ENCODE results near the gene PFDN4. TPM values are rescaled to one million over a fixed set of nuclear protein-coding genes. Genes with fewer than 3 reads are reported as not detected.
A peak's percentile ranks its signal among the peaks of the same experiment; 100 is the strongest.

The PFDN4 gene
- total RNA-seq, 1 donor from 2014 or later, result 116 TPM

- H3K4me3 ChIP-seq (ENCODE audit: low read depth, low read length), result no peak overlapping the region
- TF ChIP-seq CTCF (conservative IDR thresholded peaks at IDR 0.05; ENCODE audit: low read depth, low read length), result no peak
- no peak for DNase-seq (ENCODE audit: low read depth)
Observed at GRCh38 chr20:54168961-54169862, 38.7 kb upstream of the PFDN4 start.

- no peak for TF ChIP-seq CTCF (conservative IDR thresholded peaks at IDR 0.05; ENCODE audit: low read depth, low read length)
- no peak for DNase-seq (ENCODE audit: low read depth)
- H3K4me3 ChIP-seq (ENCODE audit: low read depth, low read length), result no peak overlapping the region
Observed at GRCh38 chr20:54170026-54170471, 37.8 kb upstream of the PFDN4 start.

GRCh38 chr20:54170963-54171362 lies 36.9 kb upstream of the PFDN4 start:
- no peak overlapping the region for H3K4me3 ChIP-seq (ENCODE audit: low read depth, low read length)
- DNase-seq (ENCODE audit: low read depth), result no peak

GRCh38 chr20:54172532-54172855 lies 35.4 kb upstream of the PFDN4 start:
- H3K4me3 ChIP-seq (ENCODE audit: low read depth, low read length), result peak overlapping the region; percentile 45
- no peak for TF ChIP-seq CTCF (conservative IDR thresholded peaks at IDR 0.05; ENCODE audit: low read depth, low read length)
- no peak for DNase-seq (ENCODE audit: low read depth)

More at GRCh38 chr20:54170963-54171362, 36.9 kb upstream of the PFDN4 start:
- no peak for TF ChIP-seq CTCF (conservative IDR thresholded peaks at IDR 0.05; ENCODE audit: low read depth, low read length)

GRCh38 chr20:54172856-54173652 lies 34.8 kb upstream of the PFDN4 start:
- no peak for TF ChIP-seq CTCF (conservative IDR thresholded peaks at IDR 0.05; ENCODE audit: low read depth, low read length)
- no peak for DNase-seq (ENCODE audit: low read depth)
- peak overlapping the region; percentile 45 for H3K4me3 ChIP-seq (ENCODE audit: low read depth, low read length)

GRCh38 chr20:54173653-54174456 lies 34.0 kb upstream of the PFDN4 start, which contains the start of gene CYP24A1:
Gene CYP24A1, minus strand, starts transcription at chr20:54173986. Its CDS starts 407 bp downstream, at chr20:54173579.
- no peak for DNase-seq (ENCODE audit: low read depth)
- TF ChIP-seq CTCF (conservative IDR thresholded peaks at IDR 0.05; ENCODE audit: low read depth, low read length), result no peak
- H3K4me3 ChIP-seq (ENCODE audit: low read depth, low read length), result peak within 1 kb of the TSS; percentile 45
